Fibroblast of pulmonary artery (primary cell): ENCODE data around the gene OTUB2.

Experiments used
- DNase-seq: peaks from one replicate; pipeline ENCODE4 v3.0.0-alpha.2; 2010; ENCODE audit warnings: low read depth
- H3K4me3 ChIP-seq: replicated peaks from 2 replicates; pipeline ENCODE4 v1.5.1; 2011; ENCODE audit warnings: low read depth, mild to moderate bottlenecking, control low read depth, low read length, moderate library complexity
- TF ChIP-seq, protein P1 (sequence below): IDR thresholded peaks from 2 replicates; pipeline ENCODE4 v1.5.1; 2011; ENCODE audit warnings: mild to moderate bottlenecking, control low read depth, low read length, inconsistent platforms; ENCODE audit errors: missing control alignments

Gene OTUB2

DNA sequence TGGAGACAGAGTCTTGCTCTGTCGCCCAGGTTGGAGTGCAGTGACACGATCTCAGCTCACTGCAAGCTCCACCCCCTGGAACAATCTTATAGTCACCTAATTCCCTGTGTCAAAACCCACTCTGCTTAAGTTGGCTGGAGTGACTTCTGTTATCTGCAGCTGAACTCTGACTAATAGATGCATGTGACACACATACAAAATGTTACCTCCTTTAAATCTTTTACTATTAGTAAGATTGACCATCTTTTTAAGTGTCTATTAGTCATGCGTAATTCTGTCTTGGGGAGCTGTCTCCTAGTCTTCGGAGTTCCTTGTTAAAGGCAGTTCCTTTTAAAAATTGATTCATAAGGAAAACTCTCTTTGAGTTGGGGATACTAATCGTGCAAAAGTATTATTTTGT lies 62.4 kb downstream of the OTUB2 start:
- DNase-seq, result peak; percentile 21
- TF ChIP-seq, protein P1, sequence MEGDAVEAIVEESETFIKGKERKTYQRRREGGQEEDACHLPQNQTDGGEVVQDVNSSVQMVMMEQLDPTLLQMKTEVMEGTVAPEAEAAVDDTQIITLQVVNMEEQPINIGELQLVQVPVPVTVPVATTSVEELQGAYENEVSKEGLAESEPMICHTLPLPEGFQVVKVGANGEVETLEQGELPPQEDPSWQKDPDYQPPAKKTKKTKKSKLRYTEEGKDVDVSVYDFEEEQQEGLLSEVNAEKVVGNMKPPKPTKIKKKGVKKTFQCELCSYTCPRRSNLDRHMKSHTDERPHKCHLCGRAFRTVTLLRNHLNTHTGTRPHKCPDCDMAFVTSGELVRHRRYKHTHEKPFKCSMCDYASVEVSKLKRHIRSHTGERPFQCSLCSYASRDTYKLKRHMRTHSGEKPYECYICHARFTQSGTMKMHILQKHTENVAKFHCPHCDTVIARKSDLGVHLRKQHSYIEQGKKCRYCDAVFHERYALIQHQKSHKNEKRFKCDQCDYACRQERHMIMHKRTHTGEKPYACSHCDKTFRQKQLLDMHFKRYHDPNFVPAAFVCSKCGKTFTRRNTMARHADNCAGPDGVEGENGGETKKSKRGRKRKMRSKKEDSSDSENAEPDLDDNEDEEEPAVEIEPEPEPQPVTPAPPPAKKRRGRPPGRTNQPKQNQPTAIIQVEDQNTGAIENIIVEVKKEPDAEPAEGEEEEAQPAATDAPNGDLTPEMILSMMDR, result no peak
- no peak overlapping the region for H3K4me3 ChIP-seq

DNA sequence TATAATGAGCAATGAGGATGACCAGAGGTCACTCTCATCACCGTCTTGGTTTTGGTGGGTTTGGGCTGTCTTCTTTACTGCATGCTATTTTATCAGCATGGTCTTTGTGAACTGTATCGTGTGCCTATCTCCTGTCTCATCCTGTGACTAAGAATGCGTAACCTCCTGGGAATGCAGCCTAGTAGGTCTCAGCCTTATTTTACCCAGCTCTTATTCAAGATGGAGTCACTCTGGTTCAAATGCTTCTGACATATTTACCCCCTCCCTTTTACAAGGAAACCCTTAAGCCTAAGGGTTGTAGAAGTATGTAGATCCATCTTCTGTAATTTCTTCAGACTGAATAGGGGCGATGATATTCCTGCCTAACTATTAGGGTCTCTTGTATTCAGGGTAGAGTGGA lies 63.3 kb downstream of the OTUB2 start:
- no peak overlapping the region for H3K4me3 ChIP-seq
- TF ChIP-seq, protein P1, result no peak
- no peak for DNase-seq

DNA sequence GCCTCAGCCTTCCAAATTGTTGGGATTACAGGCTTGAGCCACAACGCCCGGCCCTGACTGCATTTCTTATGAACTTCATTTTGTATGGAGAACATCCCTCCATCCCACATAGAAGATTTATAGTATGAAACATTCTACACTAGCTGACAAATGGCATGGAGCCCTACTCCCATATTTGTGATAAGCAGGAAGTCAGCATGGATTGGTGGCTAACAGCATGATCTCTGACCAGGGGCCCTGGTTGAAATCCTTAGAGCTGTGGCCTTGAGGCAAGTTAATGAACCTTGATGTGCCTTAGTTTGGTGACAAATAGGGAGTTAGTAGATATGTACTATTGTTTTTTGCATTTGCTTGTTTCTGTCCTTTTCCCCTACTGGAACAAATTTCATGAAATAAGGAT lies 67.3 kb downstream of the OTUB2 start:
- no peak for DNase-seq
- H3K4me3 ChIP-seq, result no peak overlapping the region
- TF ChIP-seq, protein P1, result no peak

DNA sequence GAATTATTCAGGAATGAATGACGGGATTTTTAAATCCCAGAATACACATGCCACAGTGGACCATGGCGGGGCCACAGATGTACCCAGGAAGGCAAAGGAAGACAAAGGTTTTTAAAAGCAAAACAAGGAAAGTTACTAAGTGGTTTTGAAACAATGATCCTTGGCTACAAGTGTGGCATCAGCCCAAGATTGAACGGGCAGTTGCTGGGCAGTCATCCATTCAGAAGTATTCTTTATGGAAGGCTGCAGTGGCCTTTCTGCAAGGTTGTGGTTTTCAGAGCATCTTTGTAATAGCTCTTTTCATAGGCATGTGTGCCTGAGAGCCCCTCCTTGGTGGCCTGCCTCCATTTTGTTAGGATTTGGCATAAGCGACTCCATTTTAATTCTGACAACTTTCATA lies 71.0 kb downstream of the OTUB2 start:
- DNase-seq, result no peak
- TF ChIP-seq, protein P1, result no peak
- no peak overlapping the region for H3K4me3 ChIP-seq
